ENCODE results near the gene GJA1. TPM values are rescaled to one million over a fixed set of nuclear protein-coding genes. Genes with fewer than 3 reads are reported as not detected.
"Not testable (repeated sequence)": the region's sequence is repeated elsewhere in the genome, so short reads cannot be mapped to it uniquely, and the experiment has no call there.

GJA1 gene
- total RNA-seq, result under 1 TPM; 0.08 to 0.16 TPM

DNA sequence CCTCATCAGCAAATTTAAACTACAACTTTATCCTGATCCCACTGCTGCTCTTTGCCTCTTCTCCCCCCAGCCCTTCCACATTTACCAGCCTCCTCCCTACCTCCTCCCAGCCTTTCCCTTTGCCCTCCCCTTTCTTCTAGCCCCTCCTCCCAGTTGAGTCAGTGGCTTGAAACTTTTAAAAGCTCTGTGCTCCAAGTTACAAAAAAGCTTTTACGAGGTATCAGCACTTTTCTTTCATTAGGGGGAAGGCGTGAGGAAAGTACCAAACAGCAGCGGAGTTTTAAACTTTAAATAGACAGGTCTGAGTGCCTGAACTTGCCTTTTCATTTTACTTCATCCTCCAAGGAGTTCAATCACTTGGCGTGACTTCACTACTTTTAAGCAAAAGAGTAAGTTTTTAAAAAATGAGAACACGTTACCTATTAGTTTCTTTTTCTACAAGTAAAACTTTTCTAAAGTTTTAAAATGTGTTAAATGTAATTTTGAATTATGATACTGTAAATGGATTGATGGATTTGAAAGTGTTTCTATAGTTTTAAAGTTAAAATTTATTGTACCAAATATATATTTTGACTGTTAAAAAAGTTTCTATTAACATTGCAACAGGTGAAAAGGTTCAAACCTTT lies at the start of gene GJA1:
Gene GJA1 (plus strand): TSS at position 203 of the 626 bp plus-strand sequence. CDS start 11,202 bp downstream, outside the sequence.
- no peaks in the 10 kb centered on the region for H3K9me3 Mint-ChIP-seq
- no peak for ATAC-seq
- no peak within 1 kb of the TSS for H3K27ac Mint-ChIP-seq
- H3K36me3 Mint-ChIP-seq, result peaks cover 5 to 6% of the 10 kb centered on the region in 2 donors
- DNase-seq (ENCODE audit: low spot score in 2 of 2), result no peak

DNA sequence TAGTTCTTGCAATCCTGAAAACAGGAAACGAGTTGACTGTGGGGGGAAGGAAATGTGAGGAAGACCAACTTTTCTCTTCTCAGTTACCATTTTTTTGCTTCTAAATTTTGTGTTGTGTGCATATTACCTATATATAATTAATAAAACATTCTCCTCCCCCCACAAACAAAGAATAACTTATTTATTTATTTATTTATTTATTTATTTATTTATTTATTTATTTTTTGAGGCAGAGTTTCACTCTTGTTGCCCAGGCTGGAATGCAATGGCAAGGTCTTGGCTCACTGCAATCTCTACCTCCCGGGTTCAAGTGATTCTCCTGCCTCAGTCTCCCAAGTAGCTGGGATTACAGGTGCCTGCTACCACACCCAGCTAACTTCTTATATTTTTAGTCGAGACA lies 48.9 kb upstream of the GJA1 start:
- not testable (repeated sequence) for H3K36me3 Mint-ChIP-seq; H3K9me3 Mint-ChIP-seq; DNase-seq (ENCODE audit: low spot score in 2 of 2); H3K27ac Mint-ChIP-seq; ATAC-seq

DNA sequence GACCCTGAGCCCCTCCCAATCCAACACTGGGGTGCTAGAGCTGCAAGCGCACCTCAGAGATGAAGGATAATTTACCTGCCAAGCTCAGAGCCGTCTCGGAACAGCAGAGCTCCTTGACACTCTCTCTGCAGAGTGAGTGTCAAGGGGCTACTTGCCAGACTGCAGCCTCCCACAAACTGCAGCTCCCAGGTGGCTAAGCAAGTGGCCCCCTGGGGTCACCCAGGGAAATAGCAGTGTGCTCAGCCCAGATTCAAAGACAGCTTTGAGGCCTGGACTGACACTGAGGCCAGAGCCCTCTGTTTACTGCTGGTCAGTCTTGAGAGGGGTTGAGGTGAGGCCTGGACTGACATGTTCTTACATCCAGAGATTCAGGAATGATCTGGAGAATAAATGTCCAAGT lies 46.0 kb upstream of the GJA1 start:
- Mint-ChIP-seq H3K27ac (no peak overlapping the region), H3K36me3 (no peaks in the 10 kb centered on the region), H3K9me3 (no peaks in the 10 kb centered on the region)
- ATAC-seq (no peak), DNase-seq (ENCODE audit: low spot score in 2 of 2) (no peak)

DNA sequence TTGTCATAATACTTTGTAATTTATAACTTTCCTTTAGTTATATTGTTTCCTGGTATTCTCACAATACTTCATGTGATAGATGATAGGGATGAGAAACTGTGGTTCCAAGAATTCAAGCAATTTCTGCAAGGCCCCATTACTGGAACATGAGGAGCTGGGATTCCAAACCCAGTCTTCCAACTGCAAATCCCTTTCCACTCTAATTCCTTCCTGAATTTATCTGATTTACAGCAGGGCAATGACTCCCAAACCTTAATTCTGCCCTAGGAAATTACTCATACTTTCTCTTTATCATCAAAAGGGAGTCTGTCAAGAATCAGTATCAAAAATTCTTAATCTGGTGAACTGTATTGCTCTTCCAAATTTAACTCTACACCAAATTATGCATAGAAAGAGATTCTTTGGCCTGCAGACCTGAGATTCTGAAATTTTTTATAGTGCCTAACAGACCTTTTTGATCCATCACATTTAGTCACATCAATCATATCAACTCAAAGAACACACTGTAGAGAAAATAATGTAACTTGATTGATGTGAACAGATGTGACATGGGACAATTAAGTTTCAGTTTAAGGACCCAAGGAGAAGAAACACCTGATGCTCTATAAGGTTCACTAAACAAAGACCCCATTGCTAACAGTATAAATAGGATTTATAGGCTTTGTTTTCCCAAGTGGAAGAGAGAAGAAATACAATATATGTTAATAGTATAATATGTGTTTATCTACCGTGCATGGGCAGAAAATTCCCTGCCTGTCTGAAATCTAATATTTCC lies 41.5 kb upstream of the GJA1 start:
- Mint-ChIP-seq H3K9me3 (no peaks in the 10 kb centered on the region), H3K36me3 (no peaks in the 10 kb centered on the region), H3K27ac (no peak overlapping the region)
- ATAC-seq, result no peak
- no peak for DNase-seq (ENCODE audit: low spot score in 2 of 2)

DNA sequence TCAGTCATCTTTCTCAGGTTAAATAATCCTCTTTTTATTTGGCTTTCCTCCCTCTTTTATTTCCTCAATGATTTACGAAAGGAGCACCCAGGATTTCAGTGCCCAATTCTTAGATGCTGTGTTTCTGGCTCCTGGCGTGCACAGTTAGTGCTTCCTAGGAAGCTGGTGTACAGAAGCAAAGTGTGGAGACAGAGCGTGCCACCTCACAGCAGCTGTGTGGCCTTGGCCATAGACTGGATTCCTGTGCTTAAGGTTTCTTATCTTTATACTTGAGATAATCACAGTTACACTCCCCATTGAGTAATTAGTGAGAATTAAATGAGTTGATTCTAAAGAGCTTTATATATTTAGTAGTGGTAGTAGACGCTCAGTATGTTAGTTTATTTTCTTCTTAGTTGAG lies 39.7 kb upstream of the GJA1 start:
- H3K36me3 Mint-ChIP-seq, result no peaks in the 10 kb centered on the region
- ATAC-seq (no peak), DNase-seq (ENCODE audit: low spot score in 2 of 2) (no peak)

DNA sequence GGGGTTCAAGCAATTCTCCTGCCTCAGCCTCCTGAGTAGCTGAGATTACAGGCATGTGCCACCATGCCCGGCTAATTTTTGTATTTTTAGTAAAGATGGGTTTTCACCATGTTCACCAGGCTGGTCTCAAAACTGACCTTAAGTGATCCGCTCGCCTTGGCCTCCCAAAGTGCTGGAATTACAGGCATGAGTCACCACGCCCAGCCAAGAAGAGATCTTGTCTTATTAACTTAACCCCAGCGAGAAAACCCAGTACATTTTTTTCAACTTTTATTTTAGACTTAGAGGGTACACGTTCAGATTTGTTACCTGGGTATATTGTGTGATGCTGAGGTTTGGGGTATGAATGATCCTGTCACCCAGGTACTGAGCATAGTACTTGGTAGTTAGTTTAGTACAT lies 38.3 kb upstream of the GJA1 start:
- not testable (repeated sequence) for H3K9me3 Mint-ChIP-seq; ATAC-seq; H3K27ac Mint-ChIP-seq; DNase-seq (ENCODE audit: low spot score in 2 of 2); H3K36me3 Mint-ChIP-seq

More for the DNA sequence above, 39.7 kb upstream of the GJA1 start:
- Mint-ChIP-seq H3K9me3 (no peaks in the 10 kb centered on the region), H3K27ac (no peak overlapping the region)

DNA sequence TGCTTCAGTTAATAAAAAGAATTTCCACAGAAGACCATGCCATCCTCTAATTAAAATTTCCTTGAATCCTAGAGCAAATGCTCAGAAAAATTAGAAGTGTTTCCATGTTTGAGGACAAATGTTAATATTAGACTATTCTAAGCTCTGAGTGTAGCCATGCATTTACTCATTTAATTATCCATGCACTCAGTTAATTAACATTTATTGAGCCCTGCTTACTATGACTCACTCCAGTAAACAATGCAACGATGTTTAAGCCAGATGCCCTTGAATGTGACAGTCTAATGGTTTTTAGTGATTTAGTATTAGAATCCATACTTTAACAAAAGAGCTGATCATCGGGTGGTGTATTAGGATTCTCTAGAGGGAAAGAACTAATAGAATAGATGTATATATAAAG lies 37.3 kb upstream of the GJA1 start:
- Mint-ChIP-seq H3K9me3 (no peaks in the 10 kb centered on the region), H3K27ac (no peak overlapping the region), H3K36me3 (no peaks in the 10 kb centered on the region)
- DNase-seq (ENCODE audit: low spot score in 2 of 2) (no peak), ATAC-seq (no peak)

DNA sequence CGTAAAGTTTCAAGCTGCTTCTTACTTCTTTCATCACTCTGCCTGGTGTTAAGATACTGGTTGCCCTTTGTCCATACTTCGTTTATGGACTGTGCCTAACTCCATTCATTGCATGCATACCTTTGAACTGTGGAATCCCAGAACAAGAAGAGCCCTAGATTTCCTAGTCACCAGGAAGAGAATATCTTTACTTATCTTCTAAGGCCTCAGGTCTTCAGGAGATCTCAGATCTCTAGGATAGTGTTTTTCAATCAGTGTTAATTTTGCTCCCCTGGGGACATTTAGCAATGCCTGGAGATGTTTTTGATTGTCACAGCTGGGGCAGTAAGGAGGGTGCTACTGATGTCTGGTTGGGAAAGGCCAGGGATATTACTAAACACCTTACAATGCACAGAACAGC lies 35.5 kb upstream of the GJA1 start:
- H3K9me3 Mint-ChIP-seq, result no peaks in the 10 kb centered on the region
- H3K36me3 Mint-ChIP-seq, result no peaks in the 10 kb centered on the region
- H3K27ac Mint-ChIP-seq, result no peak overlapping the region
- no peak for ATAC-seq
- DNase-seq (ENCODE audit: low spot score in 2 of 2), result no peak

DNA sequence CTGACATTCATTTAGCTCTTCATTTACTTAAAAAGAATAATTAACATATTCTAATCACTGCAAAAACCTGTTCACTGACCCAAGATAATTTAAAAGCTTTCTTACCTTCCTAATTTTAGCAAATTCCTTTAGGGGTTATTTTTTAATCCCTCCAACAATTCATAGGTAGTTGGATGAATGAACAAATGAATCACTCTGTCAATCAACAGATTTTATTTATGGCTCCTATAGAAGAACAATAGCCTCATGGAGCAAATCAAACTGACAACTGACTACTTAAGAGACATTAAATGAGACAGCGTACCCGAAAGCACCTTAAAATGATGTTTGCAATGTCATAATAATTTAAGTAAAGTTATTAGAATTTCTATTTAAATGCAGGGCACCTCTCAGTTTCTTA lies 31.5 kb upstream of the GJA1 start:
- H3K36me3 Mint-ChIP-seq, result no peaks in the 10 kb centered on the region
- ATAC-seq, result no peak
- no peak for DNase-seq (ENCODE audit: low spot score in 2 of 2)
- H3K9me3 Mint-ChIP-seq, result no peaks in the 10 kb centered on the region
- H3K27ac Mint-ChIP-seq, result no peak overlapping the region

DNA sequence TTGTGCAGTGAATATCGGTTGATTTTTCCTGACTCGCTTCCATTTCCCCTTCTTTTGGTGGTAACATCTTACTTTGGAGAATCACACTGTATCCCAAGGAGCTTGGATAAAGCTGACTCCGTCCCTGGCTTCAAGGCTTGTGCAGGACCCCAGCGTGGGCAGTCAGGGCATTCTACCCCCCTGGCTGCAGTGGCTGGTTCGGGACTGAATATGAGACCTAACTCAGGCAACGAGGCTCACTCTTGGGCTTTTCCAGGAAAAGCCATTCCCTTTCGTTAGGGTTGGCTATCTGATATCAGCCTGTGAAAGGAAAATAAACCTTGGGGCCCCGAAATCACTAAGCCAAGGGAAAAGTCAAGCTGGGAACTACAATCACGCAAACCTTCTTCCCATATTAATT lies 30.1 kb upstream of the GJA1 start:
- DNase-seq (ENCODE audit: low spot score in 2 of 2) (no peak), ATAC-seq (no peak)
- H3K9me3 Mint-ChIP-seq, result no peaks in the 10 kb centered on the region
- no peaks in the 10 kb centered on the region for H3K36me3 Mint-ChIP-seq
- no peak overlapping the region for H3K27ac Mint-ChIP-seq

DNA sequence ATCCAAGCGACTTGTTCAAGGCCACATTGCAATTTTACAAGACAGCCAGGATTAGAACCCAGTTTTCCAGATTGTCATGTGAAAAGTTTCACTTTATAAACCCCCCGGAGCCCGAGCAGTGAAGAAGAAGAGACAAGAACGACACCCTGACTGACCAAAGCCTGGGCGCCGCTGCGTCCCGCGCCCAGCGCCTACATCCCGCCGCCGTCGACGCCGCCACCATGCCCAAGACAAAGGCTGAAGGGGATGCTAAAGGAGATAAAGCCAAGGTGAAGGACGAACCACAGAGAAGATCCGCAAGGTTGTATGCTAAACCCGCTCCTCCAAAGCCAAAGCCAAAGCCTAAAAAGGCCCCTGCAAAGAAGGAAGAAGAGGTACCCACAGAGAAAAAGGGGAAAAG lies 27.1 kb upstream of the GJA1 start:
- no peaks in the 10 kb centered on the region for H3K9me3 Mint-ChIP-seq
- no peak for ATAC-seq
- no peak for DNase-seq (ENCODE audit: low spot score in 2 of 2)
- no peak overlapping the region for H3K27ac Mint-ChIP-seq
- no peaks in the 10 kb centered on the region for H3K36me3 Mint-ChIP-seq

DNA sequence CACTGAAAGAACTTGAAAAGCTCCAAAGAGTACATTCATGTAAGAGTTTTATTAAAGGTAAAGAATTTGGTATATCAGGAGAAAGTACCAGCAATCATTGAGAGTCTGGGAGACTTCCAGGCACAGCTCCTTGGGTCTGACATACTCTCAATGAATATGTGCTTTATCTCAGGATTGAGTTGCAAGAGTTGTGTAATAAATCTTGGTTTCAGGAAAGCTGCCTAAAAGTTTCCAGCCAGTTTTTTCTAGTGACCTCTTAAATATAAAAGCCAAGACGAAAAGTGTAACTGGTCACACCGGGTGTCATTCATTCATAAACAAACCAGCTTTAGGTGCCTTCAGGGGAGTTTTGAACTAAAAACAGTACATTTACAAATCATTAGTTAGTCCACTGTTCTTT lies 21.6 kb upstream of the GJA1 start:
- no peak for DNase-seq (ENCODE audit: low spot score in 2 of 2)
- no peak overlapping the region for H3K27ac Mint-ChIP-seq

DNA sequence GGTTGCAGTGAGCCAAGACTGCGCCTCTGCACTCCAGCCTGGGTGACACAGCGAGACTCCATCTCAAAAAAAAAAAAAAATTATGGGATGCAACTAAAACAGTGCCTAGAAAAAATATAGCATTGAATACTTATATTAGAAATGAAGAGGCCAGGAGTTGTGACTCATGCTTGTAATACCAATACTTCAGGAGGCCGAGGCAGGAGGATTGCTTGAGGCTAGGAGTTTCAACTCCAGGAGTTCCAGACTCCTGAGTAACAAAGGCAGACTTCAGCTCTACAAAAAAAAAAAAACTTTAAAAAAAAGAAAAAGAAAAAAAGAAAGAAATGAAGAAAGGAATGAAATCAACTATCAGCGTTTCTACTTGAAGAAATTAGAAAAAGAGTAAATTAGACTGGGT lies 17.1 kb upstream of the GJA1 start:
- Mint-ChIP-seq H3K27ac (no peak overlapping the region), H3K9me3 (no peaks in the 10 kb centered on the region), H3K36me3 (no peaks in the 10 kb centered on the region)
- ATAC-seq, result no peak
- no peak for DNase-seq (ENCODE audit: low spot score in 2 of 2)

More for the DNA sequence above, 21.6 kb upstream of the GJA1 start:
- Mint-ChIP-seq H3K36me3 (no peaks in the 10 kb centered on the region), H3K9me3 (no peaks in the 10 kb centered on the region)
- no peak for ATAC-seq

DNA sequence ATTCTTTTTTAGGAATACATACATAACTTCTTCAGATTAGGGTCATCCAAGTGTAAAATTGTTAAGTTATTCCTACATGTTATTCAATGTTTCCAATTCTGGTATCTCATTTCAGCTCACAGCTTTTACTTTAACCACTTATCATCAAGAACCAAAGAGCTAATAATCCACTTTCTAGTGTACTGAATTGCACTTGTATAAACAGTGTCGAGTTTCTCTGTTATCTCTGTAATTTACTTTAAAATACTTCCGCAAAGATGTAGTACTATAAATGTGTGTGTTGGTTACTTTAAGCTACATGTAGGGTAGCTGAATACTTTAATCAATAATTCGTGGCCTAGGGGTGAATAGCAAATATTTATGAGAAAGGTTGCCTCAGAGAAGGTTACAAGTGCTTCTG lies 8.8 kb upstream of the GJA1 start:
- Mint-ChIP-seq H3K9me3 (no peaks in the 10 kb centered on the region), H3K27ac (no peak overlapping the region), H3K36me3 (no peaks in the 10 kb centered on the region)
- ATAC-seq (no peak), DNase-seq (ENCODE audit: low spot score in 2 of 2) (no peak)

DNA sequence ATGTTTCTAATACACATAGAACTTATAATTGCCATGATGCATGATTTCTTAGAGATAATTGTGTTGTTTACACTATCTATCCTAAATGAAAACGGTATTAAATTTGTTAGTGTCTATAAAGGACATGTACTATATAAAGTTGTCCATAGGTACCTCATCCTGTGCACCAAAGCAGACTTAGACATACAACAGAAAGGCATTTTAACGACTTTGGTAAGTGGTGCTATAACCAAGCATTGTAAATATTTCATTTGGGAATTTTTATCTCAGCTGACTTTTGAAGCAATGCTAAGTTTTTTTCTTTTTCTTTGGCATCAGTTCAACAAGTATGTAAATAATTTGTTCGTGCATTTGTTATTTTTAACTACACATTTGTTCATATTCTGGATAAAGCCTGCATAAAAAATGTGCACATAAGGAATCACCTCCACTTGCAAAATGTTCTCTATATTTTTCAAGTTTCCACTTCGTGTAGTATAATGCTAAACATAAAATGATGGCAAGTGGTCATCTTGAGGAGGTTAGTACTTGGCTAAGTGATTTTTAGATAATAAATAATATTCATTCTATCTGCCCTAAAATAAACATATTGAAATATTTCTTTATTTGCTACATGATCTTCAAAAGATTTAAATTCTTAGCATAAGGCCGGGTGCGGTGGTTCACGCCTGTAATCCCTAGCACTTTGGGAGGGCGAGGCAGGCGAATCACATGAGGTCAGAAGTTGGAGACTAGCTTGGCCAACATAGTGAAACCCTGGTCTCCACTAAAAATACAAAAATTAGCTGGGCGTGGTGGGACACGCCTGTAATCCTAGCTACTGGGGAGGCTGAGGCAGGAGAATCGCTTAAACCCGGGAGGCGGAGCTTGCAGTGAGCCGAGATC lies 6.3 kb upstream of the GJA1 start:
- no peaks in the 10 kb centered on the region for H3K9me3 Mint-ChIP-seq
- ATAC-seq, result no peak
- no peak overlapping the region for H3K27ac Mint-ChIP-seq
- no peaks in the 10 kb centered on the region for H3K36me3 Mint-ChIP-seq
- no peak for DNase-seq (ENCODE audit: low spot score in 2 of 2)

DNA sequence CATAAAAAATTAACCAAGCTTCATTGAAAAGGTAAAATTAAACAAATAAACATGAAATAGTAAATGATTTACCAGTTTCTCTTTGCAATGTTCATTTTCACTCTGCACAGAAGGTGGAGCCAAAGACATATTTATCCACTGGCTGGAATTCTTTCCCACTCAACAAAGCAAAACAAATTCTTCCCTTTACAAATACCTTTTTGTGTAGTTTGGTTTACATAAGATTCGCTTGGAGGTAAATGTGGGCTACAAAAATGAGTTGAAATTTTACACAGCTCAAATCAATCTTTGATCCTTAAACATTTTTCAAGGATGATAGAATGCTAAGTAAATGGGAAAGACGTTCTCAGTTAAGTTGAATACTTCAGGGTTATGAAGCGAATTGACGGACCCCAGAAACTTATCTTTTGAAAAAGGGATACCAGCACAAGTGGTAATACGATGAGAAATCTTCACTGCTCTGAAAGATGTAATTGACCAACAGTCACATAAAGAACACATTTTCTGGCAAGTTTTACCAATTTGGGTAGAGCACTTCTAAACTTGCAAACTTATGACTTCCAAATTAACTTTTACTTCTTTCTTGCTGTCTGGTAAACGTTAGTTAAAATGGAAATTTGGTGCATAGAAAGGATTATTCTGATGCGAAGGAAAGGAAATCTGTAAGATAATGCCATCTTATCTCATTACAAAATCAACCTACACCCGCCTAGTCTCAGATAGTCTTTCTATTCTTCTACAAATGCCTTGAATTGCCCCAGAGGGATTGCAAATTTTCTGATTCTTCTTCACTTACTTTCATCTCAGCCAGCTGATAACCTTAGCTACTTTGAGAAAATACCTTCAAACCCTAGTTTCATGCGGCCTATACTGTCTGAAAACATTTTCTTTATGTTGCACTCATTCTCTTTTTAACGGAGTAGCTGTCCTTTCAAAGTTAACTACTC lies 4.7 kb upstream of the GJA1 start:
- Mint-ChIP-seq H3K9me3 (no peaks in the 10 kb centered on the region), H3K27ac (no peak overlapping the region), H3K36me3 (no peaks in the 10 kb centered on the region)
- DNase-seq (ENCODE audit: low spot score in 2 of 2) (no peak), ATAC-seq (no peak)
